ENCODE measurements around the gene EFNA5. TPM values are rescaled to one million over a fixed set of nuclear protein-coding genes. Genes with fewer than 3 reads are reported as not detected.

Gene EFNA5
- total RNA-seq, 4 donors from 2014 or later: 6.8 to 17.9 (median 11.5) TPM

DNA sequence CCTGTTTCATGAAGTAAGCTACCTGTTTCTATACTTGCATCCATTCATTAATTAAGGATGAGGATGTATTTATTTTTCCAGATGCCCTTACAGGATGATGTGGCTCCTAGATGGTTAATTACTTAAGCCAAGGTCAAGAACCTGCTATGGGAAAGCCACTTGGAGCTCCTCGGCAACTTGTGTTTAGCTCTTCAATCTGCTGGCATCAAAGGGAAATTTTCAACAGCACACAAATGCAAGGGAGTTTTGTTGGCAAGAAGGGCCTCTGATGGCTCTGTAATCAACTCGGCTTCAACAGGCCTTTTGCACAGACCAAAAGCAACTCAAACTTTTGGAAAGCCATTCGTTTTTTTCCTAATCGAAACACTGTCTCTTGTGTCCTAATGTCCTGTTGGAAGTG is 125.3 kb downstream of the EFNA5 start:
- Histone ChIP-seq H3K27ac (peak overlapping the region in 1 of 4 donors; percentile 6), H3K4me1 (peaks cover 4 to 47% (median 19%) of the 10 kb centered on the region in 3 donors), H3K4me3 (no peak overlapping the region), H3K27me3 (no peaks in the 10 kb centered on the region), H3K36me3 (no peaks in the 10 kb centered on the region), H3K9me3 (no peaks in the 10 kb centered on the region)
- intact Hi-C loops (cut with DNase I): no loop called here
- TF ChIP-seq POLR2A (IDR thresholded peaks at IDR 0.05): no peak
- TF ChIP-seq, protein P1, sequence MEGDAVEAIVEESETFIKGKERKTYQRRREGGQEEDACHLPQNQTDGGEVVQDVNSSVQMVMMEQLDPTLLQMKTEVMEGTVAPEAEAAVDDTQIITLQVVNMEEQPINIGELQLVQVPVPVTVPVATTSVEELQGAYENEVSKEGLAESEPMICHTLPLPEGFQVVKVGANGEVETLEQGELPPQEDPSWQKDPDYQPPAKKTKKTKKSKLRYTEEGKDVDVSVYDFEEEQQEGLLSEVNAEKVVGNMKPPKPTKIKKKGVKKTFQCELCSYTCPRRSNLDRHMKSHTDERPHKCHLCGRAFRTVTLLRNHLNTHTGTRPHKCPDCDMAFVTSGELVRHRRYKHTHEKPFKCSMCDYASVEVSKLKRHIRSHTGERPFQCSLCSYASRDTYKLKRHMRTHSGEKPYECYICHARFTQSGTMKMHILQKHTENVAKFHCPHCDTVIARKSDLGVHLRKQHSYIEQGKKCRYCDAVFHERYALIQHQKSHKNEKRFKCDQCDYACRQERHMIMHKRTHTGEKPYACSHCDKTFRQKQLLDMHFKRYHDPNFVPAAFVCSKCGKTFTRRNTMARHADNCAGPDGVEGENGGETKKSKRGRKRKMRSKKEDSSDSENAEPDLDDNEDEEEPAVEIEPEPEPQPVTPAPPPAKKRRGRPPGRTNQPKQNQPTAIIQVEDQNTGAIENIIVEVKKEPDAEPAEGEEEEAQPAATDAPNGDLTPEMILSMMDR (IDR thresholded peaks at IDR 0.05): no peak
- 77 to 86% methylated on average over 3 to 4 of the region's 4 CpGs for WGBS, 2 donors
- DNase-seq: no peak

DNA sequence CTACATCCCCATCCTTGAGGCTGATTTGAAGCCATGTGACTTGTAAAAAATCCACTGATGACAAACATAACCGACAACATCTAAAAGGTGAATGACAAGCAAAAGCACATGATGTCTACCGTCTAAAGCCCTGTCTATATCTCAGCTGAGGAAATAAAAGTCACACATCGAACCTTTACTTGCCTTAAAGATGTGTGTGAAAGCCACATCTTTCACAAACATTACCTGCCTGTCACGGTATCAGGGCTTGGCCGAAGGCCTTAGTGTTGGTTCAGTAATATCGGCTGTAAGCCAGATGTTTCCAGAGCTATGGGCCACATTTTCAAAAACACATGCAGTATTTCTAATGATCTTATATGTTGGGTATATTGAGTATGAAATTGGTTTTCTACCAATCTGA is 125.8 kb downstream of the EFNA5 start:
- 85 to 87% methylated on average over 6 of the region's 6 CpGs for WGBS, 2 donors
- TF ChIP-seq, protein P1 (IDR thresholded peaks at IDR 0.05): no peak
- TF ChIP-seq POLR2A (IDR thresholded peaks at IDR 0.05): no peak

DNA sequence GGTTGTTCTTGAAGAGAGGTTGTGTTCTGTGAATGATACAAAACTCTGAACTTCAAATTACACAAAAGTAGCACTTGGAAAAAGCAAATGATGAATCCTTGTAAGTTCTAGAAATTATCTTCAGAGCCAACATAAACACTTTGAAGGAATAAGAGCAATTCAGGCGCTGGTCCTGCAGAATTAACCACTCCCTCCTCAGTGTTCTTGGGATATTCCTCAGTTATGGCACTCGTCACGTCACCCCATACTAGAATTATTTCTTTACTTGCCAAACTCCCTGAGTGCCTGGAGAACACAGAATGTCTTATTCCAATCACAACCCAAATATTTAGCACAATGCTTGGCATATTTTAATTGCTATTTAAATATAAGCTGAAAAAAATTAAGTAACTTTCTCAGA is 126.3 kb downstream of the EFNA5 start:
- no peak for DNase-seq
- Histone ChIP-seq H3K36me3 (no peaks in the 10 kb centered on the region), H3K4me1 (peaks cover 4 to 47% (median 19%) of the 10 kb centered on the region in 3 donors), H3K27ac (peak overlapping the region in 1 of 4 donors; percentile 81), H3K4me3 (no peak overlapping the region), H3K27me3 (no peaks in the 10 kb centered on the region), H3K9me3 (no peaks in the 10 kb centered on the region)
- TF ChIP-seq, protein P1 (IDR thresholded peaks at IDR 0.05): no peak
- no peak for TF ChIP-seq POLR2A (IDR thresholded peaks at IDR 0.05)
- 79 to 82% methylated on average over 3 of the region's 3 CpGs for WGBS, 2 donors
- intact Hi-C loops (cut with DNase I): no loop called here

More for the DNA sequence above, 125.8 kb downstream of the EFNA5 start:
- DNase-seq: no peak
- H3K27me3 ChIP-seq: no peaks in the 10 kb centered on the region
- H3K4me3 ChIP-seq: no peak overlapping the region
- H3K27ac ChIP-seq: peak overlapping the region in 1 of 4 donors; percentile 6
- intact Hi-C loops (cut with DNase I): no loop called here
- H3K9me3 ChIP-seq: no peaks in the 10 kb centered on the region
- H3K36me3 ChIP-seq: no peaks in the 10 kb centered on the region
- H3K4me1 ChIP-seq: peaks cover 4 to 47% (median 19%) of the 10 kb centered on the region in 3 donors

DNA sequence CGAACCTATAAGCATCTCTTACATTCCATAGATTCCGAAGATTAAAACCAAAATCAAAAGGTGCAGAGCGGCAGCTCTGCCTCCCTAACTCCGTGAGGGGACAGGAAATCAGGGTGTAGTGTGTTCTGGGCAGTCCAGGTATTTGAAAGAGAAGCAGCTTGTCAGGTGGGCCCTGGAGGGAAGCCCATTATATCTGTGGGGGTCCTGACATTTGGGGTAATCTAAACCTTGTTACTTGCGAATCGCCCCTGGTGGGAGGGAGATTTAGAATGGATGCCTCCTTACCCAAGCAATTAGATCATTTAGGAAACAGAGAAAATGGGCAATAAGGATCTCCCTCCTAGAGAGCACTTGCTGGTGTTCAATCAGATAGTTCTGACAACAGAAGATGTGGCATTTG is 126.9 kb downstream of the EFNA5 start:
- WGBS, 2 donors: 76 to 91% methylated on average over 6 of the region's 6 CpGs
- Histone ChIP-seq H3K27me3 (no peaks in the 10 kb centered on the region), H3K36me3 (no peaks in the 10 kb centered on the region), H3K4me1 (peaks cover 4 to 50% (median 19%) of the 10 kb centered on the region in 3 donors), H3K27ac (peak overlapping the region in 2 of 4 donors; percentile 77 to 81), H3K9me3 (no peaks in the 10 kb centered on the region), H3K4me3 (no peak overlapping the region)
- intact Hi-C loops (cut with DNase I): no loop called here
- no peak for DNase-seq
- TF ChIP-seq, protein P1 (IDR thresholded peaks at IDR 0.05): no peak
- TF ChIP-seq POLR2A (IDR thresholded peaks at IDR 0.05): no peak

DNA sequence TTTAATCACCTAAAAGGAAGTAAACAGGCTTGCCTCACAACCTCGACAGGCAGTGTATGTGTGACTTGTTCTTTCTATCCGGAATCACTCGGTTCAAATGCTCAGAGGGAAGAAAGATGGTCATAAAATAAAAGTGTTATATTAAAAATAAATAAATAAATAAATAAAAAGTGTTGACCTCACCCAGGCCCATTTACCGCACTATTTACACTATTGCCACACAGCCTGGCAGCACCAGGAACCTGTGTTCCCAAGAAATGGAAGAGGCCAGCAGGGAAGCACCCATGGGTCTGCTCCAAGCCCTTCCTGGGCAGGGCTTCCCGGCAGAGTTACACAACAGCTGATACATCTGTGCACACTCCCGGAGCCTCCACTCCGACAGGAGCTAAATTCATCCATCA is 127.9 kb downstream of the EFNA5 start:
- TF ChIP-seq, protein P1 (IDR thresholded peaks at IDR 0.05): no peak
- intact Hi-C loops (cut with DNase I): no loop called here
- DNase-seq: no peak
- WGBS, 2 donors: 17 to 28% methylated on average over 7 of the region's 7 CpGs
- Histone ChIP-seq H3K4me3 (peak overlapping the region in 3 of 4 donors; percentile 1 to 44 (median 7)), H3K36me3 (no peaks in the 10 kb centered on the region), H3K9me3 (no peaks in the 10 kb centered on the region), H3K27me3 (no peaks in the 10 kb centered on the region), H3K4me1 (peaks cover 4 to 50% (median 19%) of the 10 kb centered on the region in 3 donors), H3K27ac (peak overlapping the region; percentile 66 to 81 (median 76))

Data from esophagus squamous epithelium (tissue), 5 donors.